Glutamatergic neuron (in vitro differentiated cells): ENCODE measurements around the gene CZIB. TPM values are rescaled to one million over a fixed set of nuclear protein-coding genes. Genes with fewer than 3 reads are reported as not detected.

Experiments
- DNase-seq: peaks from one replicate; pipeline ENCODE4 v3.0.0; 2022
- H3K27ac Mint-ChIP-seq: one replicate; pipeline ENCODE4 v1.8.0; 2020; ENCODE audit warnings: mild to moderate bottlenecking, mixed read lengths, inconsistent platforms; ENCODE audit not compliant: unreplicated experiment
- H3K27me3 Mint-ChIP-seq: one replicate; pipeline ENCODE4 v1.8.0; 2020; ENCODE audit warnings: mild to moderate bottlenecking, moderate library complexity, mixed read lengths, inconsistent platforms; ENCODE audit not compliant: unreplicated experiment
- H3K36me3 Mint-ChIP-seq: one replicate; pipeline ENCODE4 v1.8.0; 2020; ENCODE audit warnings: mild to moderate bottlenecking, mixed read lengths, inconsistent platforms; ENCODE audit not compliant: unreplicated experiment
- H3K4me1 Mint-ChIP-seq: one replicate; pipeline ENCODE4 v1.8.0; 2020; ENCODE audit warnings: mild to moderate bottlenecking, low read depth, mixed read lengths, inconsistent platforms; ENCODE audit not compliant: unreplicated experiment
- H3K4me3 Mint-ChIP-seq: one replicate; pipeline ENCODE4 v1.8.0; 2020; ENCODE audit warnings: mild to moderate bottlenecking, mixed read lengths, inconsistent platforms; ENCODE audit not compliant: unreplicated experiment
- H3K9me3 Mint-ChIP-seq: one replicate; pipeline ENCODE4 v1.8.0; 2020; ENCODE audit warnings: mild to moderate bottlenecking, moderate library complexity, mixed read lengths, inconsistent platforms; ENCODE audit not compliant: unreplicated experiment
- CTCF ChIP-seq: fragments of 200-600 bp; sonication (generic); IDR thresholded peaks from one replicate; pipeline ENCODE4 v1.5.0; 2021; ENCODE audit not compliant: partially characterized antibody, unreplicated experiment
- long read RNA-seq: library from polyadenylated mRNA; unstranded; transcript quantifications from one replicate; pipeline ENCODE4 v2.0.0, GENCODE V29; 2020; ENCODE audit not compliant: unreplicated experiment
- total RNA-seq: library from RNA; stranded (reverse); fragmentation: NEBNext Ultra II Directional; extraction: Animal tissue kit (Norgen Biotek cat#: 25700); gene quantifications from one replicate; pipeline ENCODE4 v1.2.1, GENCODE V29; 2021; ENCODE audit not compliant: unreplicated experiment

CZIB gene
- 48.5 TPM for total RNA-seq
- long read RNA-seq, transcript C1orf123-202 (7 exons, 1,009 nt), result minor isoform, 5 of 28 reads
- long read RNA-seq, transcript C1orf123-201 (8 exons, 1,085 nt), result major isoform, 15 of 28 reads
- long read RNA-seq, partial matches to known transcripts, result 1 of 28 reads
- long read RNA-seq, other reads (novel, unspliced or antisense), result 5 of 28 reads

- Mint-ChIP-seq H3K27ac (peak within 1 kb of the TSS; percentile 90), H3K4me1 (peaks cover 4% of the 10 kb centered on the region), H3K27me3 (peaks cover 3% of the 10 kb centered on the region), H3K4me3 (peak within 1 kb of the TSS; percentile 88), H3K36me3 (no peaks in the 10 kb centered on the region), H3K9me3 (no peaks in the 10 kb centered on the region)
- TF ChIP-seq CTCF, result no peak
- DNase-seq, result peak; percentile 98
Measured at GRCh38 chr1:53220171-53220961, at the start of gene CZIB. Gene CZIB (minus strand): TSS chr1:53220634. CDS start chr1:53220575, 59 bp downstream.

DNA sequence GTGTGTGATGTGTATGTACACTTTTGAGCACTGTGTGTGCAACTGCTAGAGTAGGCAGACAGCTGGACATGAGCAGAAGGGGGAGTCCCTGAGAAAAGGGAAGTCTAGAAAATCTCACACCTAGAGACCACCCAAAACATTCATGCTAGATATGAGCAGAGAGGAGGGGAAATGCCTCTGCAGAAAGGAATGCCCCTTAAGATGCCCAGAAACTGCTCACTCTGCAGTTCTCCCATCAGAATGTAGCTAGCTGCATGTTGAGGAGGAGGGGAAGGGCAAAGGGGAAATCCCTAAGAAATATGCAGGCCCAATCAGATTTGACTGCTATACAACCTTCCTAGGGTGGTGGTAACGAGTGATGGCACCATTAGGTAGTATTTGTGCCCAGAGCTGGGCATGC is 49.7 kb upstream of the CZIB start:
- H3K27me3 Mint-ChIP-seq, result peaks cover 11% of the 10 kb centered on the region
- peaks cover 15% of the 10 kb centered on the region for H3K36me3 Mint-ChIP-seq

GRCh38 chr1:53267761-53268160 is 47.3 kb upstream of the CZIB start:
- Mint-ChIP-seq H3K27me3 (peaks cover 5% of the 10 kb centered on the region), H3K36me3 (peaks cover 24% of the 10 kb centered on the region), H3K4me1 (no peaks in the 10 kb centered on the region), H3K9me3 (peaks cover 5% of the 10 kb centered on the region), H3K4me3 (no peak overlapping the region), H3K27ac (peak overlapping the region; percentile 62)
- no peak for DNase-seq
- TF ChIP-seq CTCF, result no peak

More for the DNA sequence above, 49.7 kb upstream of the CZIB start:
- Mint-ChIP-seq H3K27ac (no peak overlapping the region), H3K4me1 (peaks cover 3% of the 10 kb centered on the region), H3K9me3 (peaks cover 3% of the 10 kb centered on the region), H3K4me3 (no peak overlapping the region)
- no peak for DNase-seq
- TF ChIP-seq CTCF, result no peak

- no peak for DNase-seq
- H3K27ac Mint-ChIP-seq, result no peak overlapping the region
- peaks cover 24% of the 10 kb centered on the region for H3K36me3 Mint-ChIP-seq
- no peak overlapping the region for H3K4me3 Mint-ChIP-seq
- no peaks in the 10 kb centered on the region for H3K4me1 Mint-ChIP-seq
- peaks cover 5% of the 10 kb centered on the region for H3K9me3 Mint-ChIP-seq
- peaks cover 2% of the 10 kb centered on the region for H3K27me3 Mint-ChIP-seq
- no peak for TF ChIP-seq CTCF
Measured at GRCh38 chr1:53266038-53266437, 45.6 kb upstream of the CZIB start.

DNA sequence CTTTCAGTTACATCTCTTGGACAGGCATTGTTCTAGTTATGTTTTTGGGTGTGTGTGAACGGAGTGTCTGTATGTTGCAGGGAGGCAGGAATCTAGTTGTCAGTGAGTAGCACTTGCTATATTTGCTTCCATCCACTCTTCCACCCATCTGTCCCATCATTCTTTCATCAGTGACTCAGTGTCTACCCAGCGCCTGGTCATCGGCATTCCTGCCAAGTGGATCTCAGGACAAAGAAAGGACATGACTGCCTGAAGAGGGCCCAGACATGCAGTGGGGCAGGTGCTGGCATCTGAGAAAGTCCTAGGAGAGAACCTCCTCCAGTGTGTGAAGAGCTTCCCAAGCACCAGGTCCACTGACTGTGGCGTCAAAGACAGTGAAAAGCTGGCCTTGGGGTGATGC is 45.1 kb upstream of the CZIB start:
- H3K27me3 Mint-ChIP-seq, result peaks cover 2% of the 10 kb centered on the region
- peaks cover 24% of the 10 kb centered on the region for H3K36me3 Mint-ChIP-seq
- H3K4me1 Mint-ChIP-seq, result no peaks in the 10 kb centered on the region
- H3K4me3 Mint-ChIP-seq, result no peak overlapping the region
- H3K9me3 Mint-ChIP-seq, result peaks cover 5% of the 10 kb centered on the region
- H3K27ac Mint-ChIP-seq, result no peak overlapping the region
- DNase-seq, result no peak
- TF ChIP-seq CTCF, result no peak
